Amniotic stem cell (primary cell): Measurements from ENCODE around the gene ROPN1B.
"Not testable (repeated sequence)": the region's sequence is repeated elsewhere in the genome, so short reads cannot be mapped to it uniquely, and the experiment has no call there.

ENCODE experiments used
- DNase-seq: peaks from one replicate; lab custom pipeline; 2025; lab: John Stamatoyannopoulos, UW

The ROPN1B gene

DNA sequence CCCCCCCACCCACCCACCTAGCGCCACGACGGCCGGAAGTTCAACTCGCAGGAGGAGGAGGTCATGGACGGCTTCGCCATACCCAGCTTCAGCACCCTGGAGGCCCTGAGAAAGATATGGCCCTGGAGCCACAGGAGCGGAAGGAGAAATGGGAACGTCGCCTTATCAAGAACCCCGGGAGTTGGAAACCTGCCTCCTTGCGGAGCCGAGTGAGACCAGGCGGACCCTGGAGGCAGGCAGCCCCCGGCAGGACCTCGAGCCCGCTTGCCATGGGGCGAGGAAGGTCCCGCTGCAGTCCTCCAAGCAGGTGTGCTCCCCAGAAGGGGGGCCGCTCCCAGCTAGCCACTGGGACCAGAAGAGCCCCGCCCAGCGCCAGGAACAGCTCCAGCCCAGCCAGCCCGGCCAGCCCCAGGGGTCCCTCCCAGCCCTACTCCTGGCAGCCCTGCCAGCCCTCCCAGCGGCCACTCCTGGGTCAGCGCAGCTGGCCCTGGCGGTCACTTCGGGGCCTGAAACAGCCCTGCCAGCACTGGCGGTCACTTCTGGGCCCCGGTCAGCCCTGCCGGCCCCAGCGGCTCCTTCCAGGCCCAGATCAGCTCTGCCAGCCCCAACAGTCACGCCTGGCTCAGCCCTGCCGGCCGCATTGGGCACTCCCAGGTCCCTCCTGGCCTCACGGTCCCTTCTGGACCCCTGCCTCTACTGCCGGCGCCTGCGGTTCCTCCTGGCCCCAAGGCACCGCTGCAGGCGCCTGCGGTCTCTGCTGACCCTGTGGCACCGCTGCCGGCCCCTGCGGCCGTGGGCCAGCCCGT is 10.3 kb upstream of the ROPN1B start:
- no peak for DNase-seq

DNA sequence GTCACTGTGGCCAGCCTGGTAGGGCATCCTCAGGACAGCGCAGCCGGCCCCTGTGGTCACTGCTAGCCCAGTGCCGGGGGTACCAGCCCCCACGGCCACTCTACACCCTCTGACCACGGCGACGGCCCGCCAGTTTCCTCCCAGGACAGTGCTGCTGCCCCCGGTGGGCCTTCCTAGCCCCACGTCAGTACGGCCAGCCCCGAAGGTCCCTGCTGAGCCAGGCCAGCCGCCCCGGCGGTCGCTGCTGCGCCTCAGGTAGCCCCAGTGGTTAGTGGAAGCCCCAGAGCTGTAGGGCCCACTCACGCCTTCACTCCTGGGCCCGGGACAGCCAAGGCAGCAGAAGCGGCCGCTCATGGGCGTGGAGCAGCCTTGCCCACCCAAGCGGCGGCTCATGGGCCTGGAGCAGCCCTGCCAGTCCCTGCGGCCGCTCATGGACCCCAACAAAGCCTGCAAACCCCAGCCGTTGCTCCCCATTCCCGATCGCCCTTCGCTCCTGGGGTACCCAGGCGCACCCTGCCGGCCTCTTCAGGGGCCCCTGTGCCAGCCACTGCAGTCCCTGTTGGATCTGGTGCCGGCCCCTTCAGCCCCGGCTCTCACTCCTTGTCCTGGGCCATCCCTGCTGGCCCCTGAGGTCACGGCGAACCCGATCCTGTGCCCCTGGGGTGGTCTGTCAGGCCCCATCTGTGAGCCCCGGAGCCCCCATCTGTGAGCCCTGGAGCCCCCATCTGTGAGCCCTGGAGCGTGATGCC is 9.5 kb upstream of the ROPN1B start:
- DNase-seq = no peak

DNA sequence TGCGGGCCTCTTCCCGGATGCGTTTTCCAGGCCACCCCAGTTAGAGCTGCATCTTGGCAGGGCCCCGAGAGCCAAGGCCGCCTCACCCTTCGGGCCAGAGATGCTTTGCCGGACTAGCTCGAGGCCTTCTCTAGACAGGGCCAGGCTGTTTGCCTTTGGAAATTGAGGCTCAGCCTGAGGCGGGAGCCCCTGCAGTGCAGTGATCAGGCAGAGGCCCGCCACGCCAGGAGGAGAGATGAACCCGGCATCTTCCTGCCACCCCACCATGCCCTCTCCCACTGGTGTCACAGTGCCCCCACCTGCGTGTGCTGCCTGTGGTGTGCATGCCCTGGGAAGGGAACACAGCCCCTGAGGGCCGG is 8.9 kb upstream of the ROPN1B start:
- no peak for DNase-seq

DNA sequence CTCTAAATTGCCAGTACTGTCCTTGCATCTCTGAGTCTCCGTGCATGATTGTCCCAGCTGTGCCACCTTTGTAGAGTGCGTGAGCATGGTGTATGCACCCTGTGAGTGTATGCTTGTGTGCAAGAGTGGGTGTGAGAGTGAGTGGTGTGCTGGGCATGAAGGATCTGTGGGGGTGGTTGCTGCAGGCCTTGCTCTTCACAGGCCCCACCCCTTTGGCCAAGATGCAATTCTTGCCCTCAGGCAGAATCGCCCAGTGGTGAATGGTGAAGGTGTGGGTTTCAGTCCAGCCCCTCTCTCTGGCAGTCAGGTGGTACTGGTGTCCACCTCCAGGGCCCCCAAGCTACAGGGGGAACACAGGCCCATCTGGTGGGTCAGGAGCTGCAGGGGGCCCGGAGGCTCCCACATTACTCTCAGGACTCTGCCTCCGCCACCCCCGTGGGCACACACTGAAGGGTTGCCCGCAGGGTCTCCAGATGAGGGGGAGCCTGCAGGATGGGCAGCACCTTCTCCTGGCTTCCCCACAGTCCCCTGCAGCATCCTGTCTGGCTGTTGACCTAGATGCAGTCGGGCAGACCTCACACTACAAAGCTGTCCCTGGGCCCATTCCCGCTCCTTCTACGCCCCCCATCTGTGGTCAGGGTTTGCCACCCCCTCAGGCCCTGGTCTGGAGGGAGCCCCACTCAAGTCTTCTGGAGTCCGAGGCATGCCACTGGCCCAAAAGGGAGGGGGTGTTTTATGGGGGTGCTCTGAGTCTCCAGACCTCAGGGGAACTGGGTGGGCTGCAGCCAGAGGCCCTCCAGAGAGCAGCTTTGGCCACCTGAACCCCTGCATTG is 8.3 kb upstream of the ROPN1B start:
- no peak for DNase-seq

DNA sequence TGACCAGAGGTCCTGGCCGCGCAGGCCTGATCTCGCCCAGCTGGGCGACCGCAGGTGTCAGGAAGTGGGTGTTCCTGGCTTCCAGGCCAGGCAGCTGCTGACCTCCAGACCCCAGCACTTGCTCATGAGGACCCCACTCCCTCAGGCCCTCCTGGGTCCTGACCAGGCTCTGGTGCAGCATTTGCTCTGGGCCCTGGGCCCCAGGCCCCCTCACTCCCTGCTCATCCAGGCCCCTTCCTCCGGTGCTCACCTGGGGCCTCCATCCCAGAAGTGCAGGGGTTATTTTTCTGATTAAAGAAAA is 7.7 kb upstream of the ROPN1B start:
- DNase-seq = no peak

DNA sequence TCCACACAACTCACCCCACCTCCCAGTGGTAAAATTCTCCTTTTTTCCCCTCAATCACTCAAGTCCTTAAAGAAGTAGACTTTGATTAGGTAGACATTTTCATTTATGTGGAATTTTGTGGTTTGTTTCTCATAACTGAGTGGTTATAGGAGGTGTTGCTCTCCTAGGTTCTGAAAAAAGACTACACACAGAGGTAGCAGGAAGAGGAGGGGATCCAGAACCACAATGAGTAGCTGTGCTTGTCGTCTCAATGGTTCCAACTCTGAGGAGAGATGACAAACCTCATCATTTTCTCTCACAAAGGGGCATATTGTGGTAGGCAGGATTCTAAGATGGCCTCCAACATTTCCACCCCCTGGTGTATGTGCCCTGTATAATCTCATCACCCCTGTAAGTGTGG is 5.1 kb upstream of the ROPN1B start:
- not testable (repeated sequence) for DNase-seq

DNA sequence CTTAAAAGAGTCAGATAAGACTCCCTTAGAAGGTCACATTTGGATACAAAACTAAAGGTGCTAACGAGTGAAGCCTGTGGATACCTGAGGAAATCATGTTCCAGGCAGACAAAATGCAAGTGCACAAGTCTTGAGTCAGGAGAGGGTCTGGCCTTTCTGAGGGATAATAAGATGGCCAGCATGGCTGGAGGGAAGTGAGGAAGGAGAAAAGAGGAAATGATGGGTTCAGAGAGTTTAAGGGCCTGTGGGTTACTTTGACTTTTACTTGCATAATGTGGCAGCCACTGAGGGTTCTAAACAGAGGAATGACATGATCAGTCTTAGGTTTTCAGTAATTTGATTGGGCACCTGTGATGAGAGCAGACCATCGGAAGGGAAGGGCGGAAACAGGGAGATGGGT is 3.5 kb upstream of the ROPN1B start:
- DNase-seq = no peak

DNA sequence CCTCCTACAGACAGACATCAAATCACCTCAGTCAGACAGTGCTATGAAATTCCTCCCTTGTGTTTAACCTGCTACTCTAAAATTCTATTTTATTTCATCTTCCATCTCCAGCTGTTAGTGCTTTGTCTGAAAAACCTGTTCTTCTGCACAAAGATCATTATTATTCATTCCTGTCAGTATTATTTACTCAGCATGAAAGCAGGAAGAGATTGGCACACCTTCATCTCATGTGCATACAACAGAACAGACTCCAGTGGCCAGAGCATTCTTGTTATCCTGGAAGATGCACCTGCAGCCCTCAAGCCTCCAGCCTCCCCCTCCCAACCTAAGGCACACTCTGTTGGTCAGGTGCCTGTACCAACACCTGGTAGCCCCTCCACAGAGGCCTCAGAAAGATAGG is 1.8 kb upstream of the ROPN1B start:
- DNase-seq = no peak

DNA sequence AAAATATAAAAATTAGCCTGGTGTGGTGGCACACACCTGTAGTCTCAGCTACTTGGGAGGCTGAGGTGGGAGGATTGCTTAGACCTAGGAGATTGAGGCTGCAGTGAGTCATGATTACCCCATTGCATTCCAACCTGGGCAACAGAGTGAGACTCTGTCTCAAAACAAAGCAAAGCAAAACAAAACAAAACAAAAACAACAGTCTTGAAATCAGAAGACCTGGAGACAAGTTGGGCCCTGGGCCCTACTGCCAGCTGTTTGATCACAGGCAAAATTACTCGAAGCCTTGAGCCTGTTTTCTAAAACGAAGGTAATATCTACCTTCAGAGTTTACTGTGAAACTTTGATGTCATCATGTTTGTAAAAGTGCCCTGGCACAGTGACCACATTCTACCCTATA is 857 bp upstream of the ROPN1B start:
- DNase-seq = not testable (repeated sequence)

DNA sequence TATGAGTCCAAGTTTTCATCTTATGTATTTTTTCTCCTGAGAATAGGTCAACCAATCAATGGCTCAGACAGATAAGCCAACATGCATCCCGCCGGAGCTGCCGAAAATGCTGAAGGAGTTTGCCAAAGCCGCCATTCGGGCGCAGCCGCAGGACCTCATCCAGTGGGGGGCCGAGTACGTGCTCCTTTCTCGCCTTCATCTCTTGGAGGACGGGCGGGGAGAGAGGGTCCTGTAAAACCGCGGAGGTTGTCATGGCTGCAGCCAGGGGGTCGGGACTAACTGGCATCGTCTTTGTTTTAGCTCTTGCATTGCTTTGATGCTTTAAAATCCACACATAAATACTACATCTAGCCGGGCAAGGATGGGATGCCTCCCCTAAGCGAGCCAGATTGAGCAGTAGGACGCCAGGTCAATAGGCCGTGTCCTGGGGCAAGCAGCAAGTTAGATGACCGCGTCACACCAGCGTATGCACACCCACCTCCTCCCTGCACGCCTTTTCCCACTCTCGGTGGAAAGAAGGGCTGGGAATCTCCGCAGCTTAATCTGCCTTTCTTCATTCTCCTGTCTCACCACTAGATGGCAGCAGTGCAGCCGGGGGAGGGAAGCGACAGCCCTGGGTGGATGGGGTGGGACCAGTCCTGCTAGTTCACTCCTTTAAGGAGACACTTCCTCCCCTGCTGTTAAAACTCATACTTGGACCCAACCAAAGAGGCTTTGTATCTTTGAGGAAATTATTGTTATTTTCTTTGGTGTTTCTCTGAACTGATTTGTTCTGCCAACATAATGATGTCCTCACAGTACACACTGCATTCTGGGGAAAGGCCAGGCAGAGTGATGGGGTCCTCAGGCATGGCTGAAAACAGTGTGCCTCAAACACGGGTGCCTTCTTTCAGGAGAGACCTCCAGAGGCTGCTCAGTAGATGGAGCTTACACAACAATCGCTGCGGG is 3.3 kb downstream of the ROPN1B start:
- DNase-seq = not testable (repeated sequence)

DNA sequence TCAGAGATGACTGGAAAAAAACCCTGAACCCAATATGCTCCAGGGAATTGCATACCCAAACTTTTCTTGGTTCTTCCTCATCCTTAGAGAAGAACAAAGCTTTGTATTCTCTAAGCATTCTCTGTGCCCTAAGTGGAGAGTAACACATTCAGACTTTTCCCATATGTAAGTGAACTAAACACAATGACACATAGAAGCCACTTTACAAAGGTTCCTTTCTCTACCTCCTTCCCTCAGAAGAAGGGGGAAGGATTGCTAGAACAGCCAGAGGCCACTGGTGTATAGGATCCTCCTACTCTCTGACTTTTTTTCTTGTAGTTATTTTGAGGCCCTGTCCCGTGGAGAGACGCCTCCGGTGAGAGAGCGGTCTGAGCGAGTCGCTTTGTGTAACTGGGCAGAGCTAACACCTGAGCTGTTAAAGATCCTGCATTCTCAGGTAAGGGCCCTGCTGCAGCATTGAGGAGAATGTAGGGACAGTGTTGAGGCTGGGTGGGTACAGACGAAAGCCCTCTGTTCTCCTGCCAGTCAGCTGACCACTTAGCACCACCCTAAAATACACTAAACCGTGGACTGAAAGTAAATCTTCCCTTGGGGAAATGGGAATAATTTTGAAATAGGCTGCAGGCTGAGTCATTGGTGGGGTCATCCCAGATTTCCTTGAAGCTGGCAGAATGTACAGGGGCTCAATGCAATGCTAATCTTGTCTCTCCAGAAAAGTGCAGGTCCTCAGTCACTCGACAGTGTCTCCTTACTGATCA is 6.4 kb downstream of the ROPN1B start:
- not testable (repeated sequence) for DNase-seq

DNA sequence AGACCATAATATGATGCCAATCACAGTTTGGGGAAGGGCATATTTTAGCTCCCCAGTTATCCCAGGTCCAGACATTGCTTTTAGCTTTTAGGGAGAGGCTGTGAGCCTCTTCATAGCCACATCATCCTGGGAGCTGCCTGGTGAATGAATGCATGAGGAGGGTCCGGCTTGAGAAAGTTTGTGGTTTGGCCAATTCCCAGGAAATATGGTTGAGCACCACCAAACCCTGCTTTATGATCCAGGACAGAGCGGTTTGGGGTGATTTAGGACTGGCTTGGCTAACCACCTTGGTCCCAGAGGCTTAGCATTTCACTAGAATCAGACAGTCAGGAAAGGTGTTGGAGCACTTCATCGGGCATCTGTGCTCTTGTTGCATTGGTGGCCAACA is 7.0 kb downstream of the ROPN1B start:
- DNase-seq = not testable (repeated sequence)

DNA sequence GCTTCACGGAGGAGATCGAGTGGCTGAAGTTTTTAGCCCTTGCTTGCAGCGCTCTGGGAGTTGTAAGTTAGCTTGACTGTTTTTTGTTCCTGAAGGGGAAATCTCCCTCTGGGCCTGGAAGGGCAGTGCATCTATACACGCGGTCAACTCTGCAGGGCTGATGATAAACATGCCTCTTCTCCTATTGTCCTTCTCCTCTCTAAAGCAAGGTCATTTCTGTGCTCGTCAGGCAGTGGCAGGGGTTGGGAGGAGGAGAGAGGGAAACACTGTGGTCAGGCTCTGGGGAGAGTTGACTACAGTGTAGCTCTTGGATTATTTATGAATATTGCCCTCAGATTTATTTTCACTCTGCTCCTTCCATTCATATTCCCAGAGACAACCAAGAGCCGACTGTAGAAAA is 8.1 kb downstream of the ROPN1B start:
- DNase-seq = not testable (repeated sequence)

DNA sequence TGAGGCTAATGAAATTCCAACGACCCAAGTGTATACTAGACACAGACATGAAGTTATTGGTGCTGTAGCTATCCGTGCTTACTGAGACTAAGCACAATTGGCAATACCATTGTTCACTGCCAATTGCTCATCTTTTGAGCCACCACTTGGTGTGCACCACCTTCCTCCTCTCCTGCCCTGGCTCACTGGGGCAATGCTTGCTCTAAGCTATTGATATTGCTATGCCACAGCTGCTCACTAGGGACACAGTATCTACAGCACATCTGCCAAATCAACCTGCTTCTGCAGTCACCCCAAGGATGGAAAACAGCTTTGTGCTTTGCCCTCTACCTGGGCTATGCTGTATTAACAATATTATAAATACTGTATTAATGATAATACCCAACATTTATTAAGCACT is 16.0 kb downstream of the ROPN1B start:
- not testable (repeated sequence) for DNase-seq

DNA sequence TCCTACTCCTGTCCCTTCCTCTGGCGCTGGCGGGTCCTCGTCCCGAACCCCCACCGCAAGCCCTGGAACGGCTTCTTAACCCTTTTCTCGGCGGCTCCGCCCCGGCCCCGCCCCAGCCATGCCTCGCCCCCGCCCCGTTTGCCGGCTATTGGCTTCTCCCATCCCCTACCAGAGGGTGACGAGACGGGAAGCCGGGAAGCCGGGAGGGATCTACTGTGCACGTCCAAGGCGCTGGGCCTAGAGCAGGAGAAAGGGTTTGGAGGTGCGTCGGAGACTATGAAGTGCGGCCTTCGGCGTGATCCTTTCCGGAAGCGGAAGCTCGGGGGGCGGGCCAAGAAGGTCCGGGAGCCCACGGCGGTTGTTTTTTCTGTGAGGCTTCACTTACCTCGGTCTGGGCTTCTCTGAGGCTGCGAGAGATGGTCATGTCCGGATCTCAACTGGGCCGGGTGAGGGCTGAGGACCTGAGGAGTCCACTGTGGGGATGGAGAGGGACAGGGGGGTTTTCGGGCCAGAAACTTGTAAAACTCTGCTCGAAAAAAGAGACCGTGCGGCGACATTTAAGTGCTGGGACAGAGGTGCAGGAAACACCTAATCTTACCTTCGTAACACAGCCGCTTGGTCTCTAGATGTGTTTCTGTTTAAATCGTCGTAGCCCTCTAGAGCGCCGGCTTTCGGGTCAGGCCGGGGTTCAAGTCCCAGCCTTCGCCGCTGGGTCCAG is 21.4 kb downstream of the ROPN1B start:
- DNase-seq = peak; percentile 84

DNA sequence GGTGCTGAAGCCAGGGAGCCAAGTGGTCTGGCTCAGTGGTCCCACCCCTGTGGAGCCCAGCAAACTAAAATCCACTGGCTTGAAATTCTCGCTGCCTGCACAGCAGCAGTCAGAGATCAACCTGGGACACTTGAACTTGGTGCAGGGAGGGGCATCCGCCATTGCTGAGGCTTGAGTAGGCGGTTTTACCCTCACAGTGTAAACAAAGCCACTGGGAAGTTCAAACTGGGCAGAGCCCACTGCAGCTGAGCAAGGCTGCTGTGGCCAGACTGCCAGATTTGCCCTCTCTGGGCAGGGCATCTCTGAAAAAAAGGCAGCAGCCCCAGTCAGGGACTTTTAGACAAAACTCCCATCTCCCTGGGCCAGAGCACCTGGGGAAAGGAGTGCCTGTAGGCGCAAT is 27.8 kb downstream of the ROPN1B start:
- not testable (repeated sequence) for DNase-seq

DNA sequence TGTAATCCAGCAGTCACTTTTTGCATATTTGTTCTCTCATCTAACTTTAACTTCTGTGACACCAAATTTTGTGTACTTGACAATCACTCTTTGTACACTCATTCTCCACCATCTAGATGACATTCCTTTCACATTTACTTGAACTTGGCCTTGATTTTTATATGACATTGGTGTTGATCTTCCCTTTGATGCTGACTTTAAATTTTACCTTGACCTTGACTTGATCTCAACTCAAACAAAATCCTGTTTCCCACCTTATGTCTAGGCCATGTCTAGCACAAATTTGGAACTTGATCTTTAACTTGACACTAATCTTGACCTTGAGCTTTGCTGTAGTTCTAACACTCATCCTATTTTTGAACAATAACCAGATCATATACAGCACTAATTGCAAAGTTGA is 33.2 kb downstream of the ROPN1B start:
- no peak for DNase-seq

DNA sequence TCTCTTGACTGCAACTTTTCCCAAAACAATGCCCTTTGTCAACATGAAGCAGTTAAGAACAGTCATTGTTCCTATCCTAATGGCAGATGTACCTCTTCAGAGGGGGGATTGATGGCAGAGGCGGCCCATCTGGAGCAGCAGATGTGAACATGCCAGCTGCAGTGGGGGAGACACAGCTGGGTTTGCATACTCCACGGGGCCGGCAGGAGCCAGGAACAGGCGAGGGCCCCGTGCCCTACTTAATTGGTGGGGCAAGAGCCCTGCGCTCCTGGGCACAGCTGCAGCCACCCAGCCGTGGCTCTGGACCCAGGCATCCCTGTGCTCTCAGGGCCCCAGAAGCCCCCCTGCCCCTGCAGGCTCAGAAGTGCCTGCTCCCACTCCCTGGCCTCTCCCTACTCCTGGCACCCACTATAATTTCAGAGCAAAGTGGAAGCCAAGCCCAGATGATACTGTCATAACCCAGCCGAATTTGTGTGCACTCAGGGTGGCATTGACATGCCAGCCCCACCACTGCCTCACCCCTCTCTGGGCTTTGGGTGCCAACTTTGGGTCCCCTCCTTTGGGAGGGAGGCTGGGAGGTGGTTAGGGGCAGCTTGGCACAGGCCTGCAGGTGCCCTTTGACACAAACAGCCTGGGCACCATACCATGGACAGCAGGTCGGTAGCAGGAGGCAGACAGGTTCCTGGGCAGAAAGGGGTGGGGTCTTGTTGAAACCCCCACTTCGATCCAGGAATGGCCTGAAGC is 34.6 kb downstream of the ROPN1B start:
- DNase-seq = no peak

DNA sequence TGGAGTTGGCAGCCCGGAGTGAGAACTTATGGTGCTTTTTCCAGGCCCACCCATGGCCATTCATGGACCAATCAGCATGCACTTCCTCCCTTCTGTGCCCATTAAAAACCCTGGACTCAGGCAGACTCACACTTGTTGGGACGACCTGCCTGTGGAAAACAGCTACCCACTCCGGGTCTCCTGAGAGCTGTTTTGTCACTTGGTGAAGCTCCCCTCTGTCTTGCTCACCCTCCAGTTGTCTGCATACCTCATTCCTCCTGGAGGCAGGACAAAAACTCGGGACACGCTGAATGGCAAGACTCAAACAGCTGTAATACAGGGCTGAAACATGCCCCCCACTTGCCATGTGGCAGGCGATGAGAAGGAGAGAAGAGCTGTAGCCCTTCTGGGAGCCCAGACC is 35.2 kb downstream of the ROPN1B start:
- DNase-seq = no peak

DNA sequence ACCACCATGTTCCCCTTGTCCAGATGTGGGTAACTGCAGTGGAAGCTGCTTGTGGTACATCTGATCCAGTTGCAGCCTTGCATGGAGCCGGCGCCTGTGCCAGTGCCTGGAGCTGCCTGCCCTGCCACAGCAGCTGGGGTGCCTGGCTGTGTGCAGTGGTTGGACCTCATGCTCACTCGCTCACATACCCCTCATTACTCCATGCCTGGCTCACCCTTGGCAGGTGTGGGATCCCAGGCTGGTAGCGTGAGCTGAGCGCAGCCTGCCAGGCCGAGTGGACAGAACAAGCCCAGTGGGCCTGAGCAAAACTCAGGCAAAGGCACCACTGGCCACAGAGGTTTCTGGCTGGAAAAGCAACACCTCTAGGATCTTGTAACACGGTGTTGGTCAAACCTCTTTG is 35.7 kb downstream of the ROPN1B start:
- no peak for DNase-seq
